Measurements from ENCODE around the gene HPS1. TPM values are rescaled to one million over a fixed set of nuclear protein-coding genes. Genes with fewer than 3 reads are reported as not detected.

HPS1 gene
- total RNA-seq, 1 donor from 2014 or later: 16.0 TPM

DNA sequence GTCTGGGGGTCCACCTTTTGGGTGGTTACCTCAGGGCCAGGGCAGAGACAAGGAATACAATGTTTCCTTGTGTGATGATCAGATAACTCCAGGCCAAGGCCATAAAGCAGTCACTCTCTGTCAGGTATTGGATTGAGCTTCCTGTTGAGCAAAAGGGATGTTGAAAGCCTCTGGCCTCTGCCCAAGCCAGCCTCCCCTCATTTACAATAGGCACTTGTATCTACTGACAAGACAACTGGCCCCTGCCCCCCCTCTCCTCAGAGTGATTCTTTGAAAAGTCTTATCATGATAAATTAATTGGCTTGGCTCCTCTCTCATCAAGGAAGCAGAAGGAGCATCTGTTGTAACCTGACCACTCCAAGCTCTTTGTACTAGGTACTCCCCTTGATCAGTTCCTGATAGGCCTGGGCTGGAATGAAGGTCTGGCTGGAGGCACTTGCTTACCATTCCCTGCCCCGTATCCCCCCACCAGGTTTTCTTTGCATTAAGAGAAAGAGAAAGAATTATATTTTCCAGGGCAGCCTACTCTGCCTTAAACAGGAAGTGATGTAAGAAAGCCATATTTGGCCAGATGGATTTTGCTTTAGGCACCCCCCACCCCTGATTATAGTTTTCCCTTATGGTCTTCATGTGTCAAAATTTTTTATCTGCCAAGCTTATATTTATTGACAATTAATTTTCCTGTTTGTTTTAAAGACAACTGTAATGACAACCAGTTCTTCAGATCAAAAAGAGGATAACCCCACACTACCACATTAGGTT, 42.1 kb upstream of the HPS1 start:
- Histone ChIP-seq H3K9me3 (ENCODE audit: low read depth) (no peaks in the 10 kb centered on the region), H3K27ac (no peak overlapping the region), H3K79me2 (ENCODE audit: low read depth) (no peaks in the 10 kb centered on the region), H3K9ac (no peak overlapping the region), H2AFZ (replicated peaks) (no peak overlapping the region), H3K4me1 (no peaks in the 10 kb centered on the region), H3K4me3 (no peak overlapping the region), H3F3A (ENCODE audit: low read depth) (no peaks in the 10 kb centered on the region), H4K20me1 (ENCODE audit: low read depth) (no peaks in the 10 kb centered on the region), H3K27me3 (no peaks in the 10 kb centered on the region), H3K4me2 (no peak overlapping the region), H3K36me3 (no peaks in the 10 kb centered on the region)
- Mint-ChIP-seq H3K27me3 (ENCODE audit: insufficient read depth, low read depth) (no peaks in the 10 kb centered on the region), H3K9me3 (peaks cover 8% of the 10 kb centered on the region), H3K36me3 (no peaks in the 10 kb centered on the region), H3K4me3 (no peak overlapping the region), H3K4me1 (no peaks in the 10 kb centered on the region), H3K27ac (no peak overlapping the region)
- DNase-seq (ENCODE audit: low spot score): no peak
- TF ChIP-seq, protein P1, sequence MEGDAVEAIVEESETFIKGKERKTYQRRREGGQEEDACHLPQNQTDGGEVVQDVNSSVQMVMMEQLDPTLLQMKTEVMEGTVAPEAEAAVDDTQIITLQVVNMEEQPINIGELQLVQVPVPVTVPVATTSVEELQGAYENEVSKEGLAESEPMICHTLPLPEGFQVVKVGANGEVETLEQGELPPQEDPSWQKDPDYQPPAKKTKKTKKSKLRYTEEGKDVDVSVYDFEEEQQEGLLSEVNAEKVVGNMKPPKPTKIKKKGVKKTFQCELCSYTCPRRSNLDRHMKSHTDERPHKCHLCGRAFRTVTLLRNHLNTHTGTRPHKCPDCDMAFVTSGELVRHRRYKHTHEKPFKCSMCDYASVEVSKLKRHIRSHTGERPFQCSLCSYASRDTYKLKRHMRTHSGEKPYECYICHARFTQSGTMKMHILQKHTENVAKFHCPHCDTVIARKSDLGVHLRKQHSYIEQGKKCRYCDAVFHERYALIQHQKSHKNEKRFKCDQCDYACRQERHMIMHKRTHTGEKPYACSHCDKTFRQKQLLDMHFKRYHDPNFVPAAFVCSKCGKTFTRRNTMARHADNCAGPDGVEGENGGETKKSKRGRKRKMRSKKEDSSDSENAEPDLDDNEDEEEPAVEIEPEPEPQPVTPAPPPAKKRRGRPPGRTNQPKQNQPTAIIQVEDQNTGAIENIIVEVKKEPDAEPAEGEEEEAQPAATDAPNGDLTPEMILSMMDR (IDR thresholded peaks at IDR 0.05): no peak
- no peak for TF ChIP-seq EZH2 (IDR thresholded peaks at IDR 0.05)
- no peak for TF ChIP-seq EZH2phosphoT487 (IDR thresholded peaks at IDR 0.05)

DNA sequence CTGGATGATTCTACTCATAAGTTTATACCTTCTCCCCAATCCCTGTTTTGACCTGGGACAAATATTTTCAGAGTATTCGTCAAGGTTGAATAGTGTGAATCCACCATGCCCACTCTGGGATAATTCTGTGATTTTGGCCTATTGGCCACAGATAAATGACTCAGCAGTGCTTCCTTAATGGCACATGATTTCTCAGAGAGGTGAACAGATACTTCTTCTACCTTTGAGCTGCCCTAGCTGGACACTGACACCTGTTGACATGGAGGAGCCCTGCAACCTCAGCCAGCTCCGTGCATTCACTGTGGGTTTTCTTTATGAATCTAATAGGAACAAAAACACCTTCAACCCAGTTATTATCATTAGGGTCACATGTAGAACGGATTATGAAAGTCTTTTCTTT, 40.9 kb upstream of the HPS1 start:
- Histone ChIP-seq H3K4me3 (no peak overlapping the region), H3K27ac (no peak overlapping the region), H3K9ac (no peak overlapping the region), H3K4me2 (no peak overlapping the region), H3K9me3 (ENCODE audit: low read depth) (no peaks in the 10 kb centered on the region), H3F3A (ENCODE audit: low read depth) (no peaks in the 10 kb centered on the region), H3K36me3 (no peaks in the 10 kb centered on the region), H2AFZ (replicated peaks) (no peak overlapping the region), H3K79me2 (ENCODE audit: low read depth) (no peaks in the 10 kb centered on the region), H4K20me1 (ENCODE audit: low read depth) (no peaks in the 10 kb centered on the region), H3K27me3 (no peaks in the 10 kb centered on the region), H3K4me1 (no peaks in the 10 kb centered on the region)
- Mint-ChIP-seq H3K27ac (no peak overlapping the region), H3K27me3 (ENCODE audit: insufficient read depth, low read depth) (no peaks in the 10 kb centered on the region), H3K4me1 (no peaks in the 10 kb centered on the region), H3K9me3 (peaks cover 2% of the 10 kb centered on the region), H3K36me3 (no peaks in the 10 kb centered on the region), H3K4me3 (no peak overlapping the region)
- TF ChIP-seq EZH2 (IDR thresholded peaks at IDR 0.05): no peak
- TF ChIP-seq EZH2phosphoT487 (IDR thresholded peaks at IDR 0.05): no peak
- TF ChIP-seq, protein P1 (IDR thresholded peaks at IDR 0.05): no peak
- DNase-seq (ENCODE audit: low spot score): no peak

DNA sequence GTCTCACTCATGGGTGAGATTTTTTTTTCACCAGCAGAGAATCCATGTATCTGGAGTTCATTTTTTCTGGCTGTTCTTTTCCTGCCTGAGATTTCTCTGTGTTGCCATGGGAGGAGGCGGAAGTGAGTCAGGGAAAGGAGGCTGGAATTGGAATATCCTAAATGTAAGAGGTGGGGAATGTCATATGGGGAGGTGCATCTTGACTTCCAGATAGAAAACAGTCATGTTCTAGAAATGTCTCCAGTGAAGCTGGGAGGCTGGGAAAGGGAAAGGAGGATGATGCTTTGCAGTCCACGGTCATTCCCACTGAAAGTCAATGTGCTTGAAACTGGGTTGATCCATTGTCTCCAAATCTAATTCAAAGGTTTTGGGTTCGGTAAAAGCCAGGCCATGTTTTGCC, 39.7 kb upstream of the HPS1 start:
- H4K20me1 ChIP-seq (ENCODE audit: low read depth): no peaks in the 10 kb centered on the region
- no peak overlapping the region for H3K27ac ChIP-seq
- H3K4me1 Mint-ChIP-seq: no peaks in the 10 kb centered on the region
- no peaks in the 10 kb centered on the region for H3K79me2 ChIP-seq (ENCODE audit: low read depth)
- no peak overlapping the region for H2AFZ ChIP-seq (replicated peaks)
- no peak overlapping the region for H3K27ac Mint-ChIP-seq
- no peak overlapping the region for H3K4me3 ChIP-seq
- no peaks in the 10 kb centered on the region for H3K9me3 Mint-ChIP-seq
- no peaks in the 10 kb centered on the region for H3K36me3 Mint-ChIP-seq
- H3K4me1 ChIP-seq: no peaks in the 10 kb centered on the region
- no peak overlapping the region for H3K4me2 ChIP-seq
- TF ChIP-seq EZH2 (IDR thresholded peaks at IDR 0.05) (no peak), EZH2phosphoT487 (IDR thresholded peaks at IDR 0.05) (no peak)
- no peaks in the 10 kb centered on the region for H3K27me3 ChIP-seq
- no peak overlapping the region for H3K4me3 Mint-ChIP-seq
- no peak overlapping the region for H3K9ac ChIP-seq
- no peak for DNase-seq (ENCODE audit: low spot score)
- no peaks in the 10 kb centered on the region for H3K36me3 ChIP-seq
- no peaks in the 10 kb centered on the region for H3F3A ChIP-seq (ENCODE audit: low read depth)
- H3K27me3 Mint-ChIP-seq (ENCODE audit: insufficient read depth, low read depth): no peaks in the 10 kb centered on the region
- H3K9me3 ChIP-seq (ENCODE audit: low read depth): no peaks in the 10 kb centered on the region

DNA sequence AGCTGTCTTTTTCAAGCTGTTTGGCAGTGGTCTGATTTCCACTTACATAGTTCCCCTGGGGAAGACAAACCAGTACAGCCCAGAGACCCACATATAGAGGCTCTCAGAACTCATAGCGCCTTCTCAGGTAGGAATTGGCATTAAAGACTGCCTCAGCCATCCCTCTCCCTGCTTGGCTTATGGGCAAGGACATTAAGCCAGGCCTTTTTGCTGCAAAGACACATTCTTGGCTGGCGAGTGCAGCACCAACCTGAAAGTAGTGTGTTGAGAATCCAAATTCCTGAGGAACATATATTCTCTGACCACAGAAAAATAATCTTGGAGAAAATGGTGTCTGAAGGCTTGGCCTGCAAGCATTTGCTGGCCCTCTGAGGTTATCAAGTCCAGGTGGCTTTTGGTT, 39.2 kb upstream of the HPS1 start:
- no peaks in the 10 kb centered on the region for H3K4me1 ChIP-seq
- H3K9ac ChIP-seq: no peak overlapping the region
- H4K20me1 ChIP-seq (ENCODE audit: low read depth): no peaks in the 10 kb centered on the region
- H3K36me3 Mint-ChIP-seq: no peaks in the 10 kb centered on the region
- H3K27me3 Mint-ChIP-seq (ENCODE audit: insufficient read depth, low read depth): no peaks in the 10 kb centered on the region
- TF ChIP-seq, protein P1 (IDR thresholded peaks at IDR 0.05): no peak
- TF ChIP-seq EZH2phosphoT487 (IDR thresholded peaks at IDR 0.05) (no peak), EZH2 (IDR thresholded peaks at IDR 0.05) (no peak)
- no peak overlapping the region for H3K4me2 ChIP-seq
- no peak overlapping the region for H3K4me3 Mint-ChIP-seq
- H3K9me3 Mint-ChIP-seq: no peaks in the 10 kb centered on the region
- no peak overlapping the region for H3K4me3 ChIP-seq
- no peaks in the 10 kb centered on the region for H3K4me1 Mint-ChIP-seq
- H2AFZ ChIP-seq (replicated peaks): no peak overlapping the region
- no peaks in the 10 kb centered on the region for H3K79me2 ChIP-seq (ENCODE audit: low read depth)
- no peak overlapping the region for H3K27ac Mint-ChIP-seq
- H3F3A ChIP-seq (ENCODE audit: low read depth): no peaks in the 10 kb centered on the region
- H3K27me3 ChIP-seq: no peaks in the 10 kb centered on the region
- H3K27ac ChIP-seq: no peak overlapping the region
- no peaks in the 10 kb centered on the region for H3K9me3 ChIP-seq (ENCODE audit: low read depth)
- no peaks in the 10 kb centered on the region for H3K36me3 ChIP-seq
- no peak for DNase-seq (ENCODE audit: low spot score)

All from neural progenitor cell (in vitro differentiated cells).